Stimulated activated CD4-positive, alpha-beta T cell treated with anti-CD3 and anti-CD28 coated beads, TNF-alpha, amount 100 ng/mL, for 1 hour (primary cell): ENCODE results near the gene IRF4.

Experiments used
- DNase-seq, 3 donors: peaks; one replicate each; pipeline ENCODE4 v3.0.0-alpha.2; 2020; ENCODE audit warnings: low read depth in 3 of 3, low spot score in 1 of 3

Gene IRF4

DNA sequence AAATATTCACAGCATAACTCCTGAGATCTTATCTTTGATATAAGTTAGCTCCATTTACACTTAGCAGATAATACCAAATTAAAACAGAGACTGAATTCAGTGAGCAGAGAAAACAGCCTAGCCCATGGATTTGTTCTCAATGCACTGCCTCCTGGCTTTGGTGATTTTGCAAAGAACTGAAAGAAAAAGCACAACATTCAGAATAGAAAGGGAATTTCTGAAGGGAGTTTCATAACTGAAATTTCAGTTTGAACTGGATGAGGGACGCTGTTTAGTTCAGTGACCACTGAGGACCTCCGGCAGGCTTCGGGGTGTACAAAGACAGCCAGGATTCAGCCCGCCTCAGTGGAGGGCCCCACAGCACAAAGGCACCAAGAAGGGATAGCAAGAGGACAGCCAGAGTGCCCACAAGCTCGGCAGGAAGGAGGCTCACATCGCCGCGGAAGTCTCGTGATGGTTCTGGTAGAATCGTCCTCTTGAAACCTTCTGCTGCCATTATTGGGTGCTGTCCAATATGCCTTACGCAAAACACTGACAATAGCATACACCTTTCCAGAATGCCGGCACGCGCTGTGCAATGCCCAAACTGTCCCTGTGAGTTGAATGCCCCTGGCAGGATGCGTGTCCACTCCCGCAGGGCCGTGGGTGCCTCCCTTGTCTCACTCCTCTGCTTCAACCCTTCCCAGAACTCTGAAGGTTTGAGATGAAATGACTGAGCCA lies 9.7 kb upstream of the IRF4 start:
- no peak for DNase-seq

DNA sequence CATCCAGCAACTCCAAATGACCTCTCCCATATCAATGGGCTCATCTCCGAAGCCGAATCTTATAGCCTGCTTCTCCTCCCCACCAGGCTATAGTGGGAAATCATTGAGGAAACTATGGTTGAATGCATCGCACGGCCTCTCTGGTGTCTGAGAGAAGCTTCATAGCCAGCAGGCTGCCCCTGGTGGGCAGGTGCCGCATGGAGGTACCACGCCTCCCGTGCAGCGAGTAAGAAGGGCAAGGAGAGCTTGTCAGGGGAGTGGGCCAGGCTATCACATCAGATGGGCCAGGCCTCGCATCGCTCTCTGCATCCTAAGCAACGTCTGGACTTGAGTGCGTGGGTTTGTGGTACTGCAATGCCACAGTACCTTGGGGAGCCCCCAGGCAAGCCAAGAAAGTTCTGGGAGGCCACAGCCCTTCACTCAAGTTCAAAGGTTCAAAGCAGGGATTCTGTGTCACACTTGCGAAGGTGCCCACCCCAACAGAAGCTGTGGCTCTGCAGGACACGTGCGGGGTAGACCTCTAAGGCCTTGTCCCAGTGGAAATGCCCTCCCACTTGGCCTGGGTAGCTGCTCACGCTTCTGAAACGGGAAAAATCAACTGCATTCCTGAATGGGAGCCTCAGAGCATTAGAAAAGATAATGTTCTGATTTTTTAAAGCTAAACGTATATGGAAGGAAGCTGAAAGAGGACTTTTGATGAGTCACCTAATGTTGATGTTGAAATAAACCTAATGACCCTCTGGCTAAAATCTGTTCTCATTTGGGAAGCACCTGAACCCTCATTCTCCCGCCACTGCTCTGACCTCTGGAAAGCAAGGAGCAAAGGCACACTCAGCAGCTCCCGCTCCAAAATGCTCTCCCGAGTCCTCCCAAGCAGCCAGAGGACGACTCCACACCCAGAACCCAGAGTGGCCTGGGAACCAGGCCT lies 8.4 kb upstream of the IRF4 start:
- no peak for DNase-seq

DNA sequence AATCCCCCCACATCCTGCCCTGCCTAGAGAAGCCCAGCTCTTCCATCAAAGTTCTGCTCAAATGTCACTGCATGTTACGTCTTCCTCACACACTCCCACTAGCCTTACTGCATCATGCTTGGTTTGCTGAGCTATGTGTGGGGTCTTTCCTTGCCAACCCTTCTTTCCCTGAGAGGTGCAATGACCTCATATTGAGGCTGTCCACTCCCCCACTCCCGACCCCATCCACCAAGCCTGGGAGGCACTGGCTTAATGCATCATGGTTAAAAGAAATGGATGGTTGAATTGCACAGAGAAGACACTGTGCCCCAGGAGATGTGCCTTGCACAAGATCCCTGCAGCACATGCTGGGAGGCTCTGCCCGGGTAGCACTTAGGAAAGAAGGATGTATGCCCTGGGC lies 7.7 kb upstream of the IRF4 start:
- DNase-seq, result no peak

DNA sequence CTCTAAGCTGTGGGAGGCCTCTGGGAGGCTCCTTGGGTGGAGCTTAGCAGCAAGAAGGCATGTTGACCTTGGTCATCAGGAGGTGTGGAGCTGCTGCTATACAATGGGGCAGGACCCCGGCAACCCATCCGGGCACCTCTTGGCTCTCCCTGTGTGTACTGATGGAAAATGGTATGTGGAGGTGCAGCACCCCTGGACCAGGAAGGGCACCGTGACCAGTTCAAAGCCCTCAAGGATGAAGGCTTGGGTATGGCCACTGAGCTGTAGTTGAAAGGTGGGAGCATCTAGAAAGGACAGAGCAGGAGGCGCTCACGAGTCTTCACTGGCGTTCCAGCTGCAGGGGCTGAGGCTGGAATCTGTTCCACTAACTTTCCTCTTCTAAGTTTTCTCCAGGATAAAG lies 6.7 kb upstream of the IRF4 start:
- no peak for DNase-seq

DNA sequence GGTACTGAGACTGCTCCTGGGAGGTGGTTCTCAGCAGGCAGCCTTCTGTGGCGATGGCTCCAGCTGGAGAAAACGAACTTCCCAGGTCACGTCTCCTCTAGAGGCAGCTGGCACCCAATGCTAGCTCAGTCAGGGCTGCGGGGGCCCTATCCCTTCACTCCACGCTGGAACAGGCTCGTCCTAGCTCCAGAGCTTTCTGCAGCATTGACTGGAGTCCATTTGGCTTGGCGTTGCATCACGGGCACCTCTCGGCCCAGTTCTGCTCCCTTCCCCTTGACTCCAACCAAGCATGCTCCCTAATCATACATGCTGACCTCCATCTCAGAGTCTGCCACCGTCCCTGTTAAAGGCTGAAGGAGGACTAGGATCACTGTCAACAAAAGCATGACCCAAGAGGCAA lies 5.9 kb upstream of the IRF4 start:
- DNase-seq, result no peak

DNA sequence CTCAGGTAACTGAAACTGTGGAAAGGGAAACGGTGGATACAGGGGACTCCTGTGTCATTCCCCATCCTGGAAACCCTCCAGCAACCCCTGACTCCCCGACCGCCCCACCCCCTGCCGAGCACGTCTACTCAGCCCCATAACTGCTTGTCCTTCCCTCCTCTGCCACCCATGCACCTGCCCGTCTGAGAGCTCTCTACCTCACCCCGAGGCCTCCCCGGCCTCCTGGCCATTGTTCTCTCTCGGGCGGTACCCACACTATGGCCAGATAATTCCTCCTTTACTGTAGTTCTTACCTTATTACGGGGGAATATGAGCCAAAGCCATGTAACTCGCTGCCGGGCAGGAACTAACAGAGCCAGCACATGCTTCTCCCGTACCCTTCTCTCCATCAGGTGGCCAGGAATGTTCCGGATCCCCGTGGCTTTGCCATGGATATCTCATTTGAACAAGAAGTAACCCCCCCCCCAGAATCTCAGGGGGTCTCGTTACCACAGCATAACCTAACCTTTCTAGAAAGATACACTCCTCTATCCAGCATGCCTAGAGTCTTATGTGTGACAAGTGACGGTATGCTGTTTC lies 4.8 kb upstream of the IRF4 start:
- no peak for DNase-seq

DNA sequence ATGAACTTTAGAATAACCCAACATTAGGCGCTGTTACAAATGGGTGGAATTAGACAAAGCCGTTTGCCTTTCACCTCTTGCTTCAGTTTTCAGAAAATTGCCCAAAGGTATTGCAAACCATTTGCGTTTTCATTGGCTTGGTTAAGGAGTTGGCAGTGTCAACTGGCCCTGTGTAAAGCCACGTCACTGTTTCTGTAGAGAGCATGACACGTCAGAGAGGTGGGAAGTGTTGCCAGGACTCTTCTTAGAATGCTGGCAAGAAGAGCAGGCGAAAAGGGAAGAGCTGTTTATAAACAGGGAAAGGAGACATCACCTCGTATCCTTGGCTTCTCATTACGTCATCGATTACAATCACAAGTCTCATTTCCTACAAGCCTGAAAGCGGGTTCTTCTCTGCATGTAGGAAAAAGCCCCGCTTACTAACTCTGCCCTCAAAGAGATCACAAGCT lies 4.2 kb upstream of the IRF4 start:
- no peak for DNase-seq

DNA sequence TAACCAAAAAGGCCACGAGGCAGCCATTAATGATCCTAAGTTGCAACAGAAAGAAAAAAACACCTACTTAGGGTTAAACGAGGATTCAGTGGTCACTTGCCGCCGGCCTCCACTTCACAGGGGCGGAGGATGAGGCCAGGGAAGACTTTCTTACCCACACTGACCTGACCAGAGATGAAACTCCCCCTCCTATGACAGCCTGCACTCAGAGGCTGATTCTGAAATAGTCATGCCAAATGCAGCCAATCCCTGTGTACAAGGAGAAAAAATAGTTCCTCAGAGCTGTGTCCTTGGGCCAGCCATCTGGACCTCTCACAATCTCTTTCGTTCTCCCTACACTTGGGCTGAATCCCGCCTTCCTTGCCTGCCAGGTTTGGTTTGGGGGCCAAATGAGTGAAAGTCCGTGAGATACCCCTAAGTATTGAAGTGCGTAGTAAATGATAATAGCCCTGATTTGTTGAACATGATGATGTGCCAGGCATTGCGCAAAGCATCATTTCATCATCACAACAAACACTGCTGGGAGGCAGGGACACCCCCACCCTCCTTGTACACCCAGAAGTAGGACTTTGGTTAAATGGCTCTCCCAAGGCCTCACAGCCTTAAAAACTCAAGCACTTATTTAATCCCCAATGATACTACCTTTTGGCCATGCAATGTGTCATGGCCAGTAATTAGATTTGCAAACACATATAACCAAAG lies 3.2 kb upstream of the IRF4 start:
- DNase-seq, result no peak

DNA sequence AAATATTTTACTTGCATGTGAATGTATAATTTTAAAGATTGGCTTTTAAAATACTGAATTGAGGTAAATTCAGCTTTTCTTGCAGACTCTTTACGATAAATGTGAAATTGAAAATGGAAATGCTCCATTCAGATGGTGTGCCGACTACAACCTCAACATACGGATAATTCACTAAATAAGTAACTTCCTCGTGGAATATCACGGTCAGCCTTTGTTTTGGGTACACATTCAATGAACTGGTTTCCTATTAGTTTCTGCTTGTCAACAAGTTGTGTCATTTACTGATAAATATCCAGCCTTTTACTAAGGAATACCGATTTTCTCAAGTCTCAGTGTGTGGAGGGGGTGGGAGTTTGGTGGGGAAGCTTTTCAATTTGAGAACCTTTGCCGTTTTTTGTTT lies 2.4 kb upstream of the IRF4 start:
- DNase-seq, result no peak

DNA sequence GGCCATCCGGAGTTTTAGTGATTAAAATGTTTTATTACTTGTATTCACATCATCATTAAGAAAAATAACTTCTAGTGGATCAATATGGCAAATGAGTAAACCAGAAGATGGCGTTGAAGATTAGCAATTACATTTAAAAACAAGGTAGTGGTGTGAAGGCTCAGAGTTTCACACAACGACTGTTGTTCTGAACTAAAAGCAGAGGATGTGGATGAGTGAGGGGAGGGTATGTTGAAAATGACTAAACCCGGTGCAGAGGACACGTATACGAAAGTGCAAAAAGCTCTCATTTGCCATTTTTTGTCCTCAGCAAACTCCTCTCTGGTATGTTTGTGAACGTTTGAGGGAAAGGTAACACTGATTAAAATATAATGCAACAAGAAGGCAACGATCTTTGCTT lies 1.9 kb upstream of the IRF4 start:
- no peak for DNase-seq

DNA sequence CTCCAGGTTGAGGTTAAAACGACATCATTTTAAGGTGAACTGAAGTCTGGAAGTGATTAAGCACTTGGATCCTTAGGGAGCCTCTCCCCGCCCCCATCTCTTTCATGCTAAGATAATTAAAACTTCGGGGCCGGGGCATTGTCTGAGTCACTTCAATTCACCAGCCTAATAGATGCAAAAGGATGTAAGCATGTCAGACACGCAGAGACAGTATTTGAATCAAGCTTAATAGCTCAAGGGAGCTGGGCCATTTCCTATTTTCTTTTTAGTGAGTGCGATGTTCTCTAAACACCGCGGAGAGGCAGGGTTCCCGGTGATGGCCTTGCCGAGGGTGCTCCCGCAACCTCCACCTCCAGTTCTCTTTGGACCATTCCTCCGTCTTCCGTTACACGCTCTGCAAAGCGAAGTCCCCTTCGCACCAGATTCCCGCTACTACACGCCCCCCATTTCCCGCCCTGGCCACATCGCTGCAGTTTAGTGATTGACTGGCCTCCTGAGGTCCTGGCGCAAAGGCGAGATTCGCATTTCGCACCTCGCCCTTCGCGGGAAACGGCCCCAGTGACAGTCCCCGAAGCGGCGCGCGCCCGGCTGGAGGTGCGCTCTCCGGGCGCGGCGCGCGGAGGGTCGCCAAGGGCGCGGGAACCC lies 516 bp upstream of the IRF4 start:
- no peak for DNase-seq

DNA sequence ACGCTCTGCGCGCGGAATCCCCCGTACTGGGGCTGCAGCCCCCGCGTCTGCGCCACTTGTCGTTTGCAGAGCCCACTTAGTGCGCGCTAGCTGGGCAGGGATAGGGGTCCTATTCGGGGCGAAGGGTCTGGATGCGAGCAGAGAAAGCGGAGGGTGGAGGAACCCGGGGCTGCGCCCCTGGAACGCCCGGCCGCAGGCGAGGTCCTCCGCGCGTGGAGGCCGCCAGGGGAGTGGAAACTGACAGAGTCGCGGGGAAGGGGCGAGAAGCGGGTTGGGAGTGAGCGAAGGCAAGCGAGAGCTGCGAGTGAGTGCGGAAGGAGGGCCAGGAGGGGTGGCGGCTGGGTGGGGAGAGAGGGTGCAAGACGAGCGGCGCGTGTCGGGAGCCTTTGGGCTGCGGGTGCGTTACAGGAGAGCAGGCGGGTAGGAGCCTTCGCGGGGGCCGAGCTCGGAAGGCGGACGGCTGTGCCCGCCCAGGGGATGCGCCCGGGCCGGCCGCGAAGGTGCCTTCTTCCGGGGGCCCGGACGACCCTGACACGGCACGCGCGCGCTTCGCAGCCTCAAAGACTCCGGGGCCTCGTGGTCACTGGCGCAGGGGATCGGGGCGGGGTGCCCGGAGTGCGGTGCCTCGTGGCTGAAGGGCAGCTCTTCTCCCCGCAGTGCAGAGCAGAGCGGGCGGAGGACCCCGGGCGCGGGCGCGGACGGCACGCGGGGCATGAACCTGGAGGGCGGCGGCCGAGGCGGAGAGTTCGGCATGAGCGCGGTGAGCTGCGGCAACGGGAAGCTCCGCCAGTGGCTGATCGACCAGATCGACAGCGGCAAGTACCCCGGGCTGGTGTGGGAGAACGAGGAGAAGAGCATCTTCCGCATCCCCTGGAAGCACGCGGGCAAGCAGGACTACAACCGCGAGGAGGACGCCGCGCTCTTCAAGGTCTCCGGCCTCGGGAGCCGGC lies 1.2 kb downstream of the IRF4 start:
- no peak for DNase-seq

DNA sequence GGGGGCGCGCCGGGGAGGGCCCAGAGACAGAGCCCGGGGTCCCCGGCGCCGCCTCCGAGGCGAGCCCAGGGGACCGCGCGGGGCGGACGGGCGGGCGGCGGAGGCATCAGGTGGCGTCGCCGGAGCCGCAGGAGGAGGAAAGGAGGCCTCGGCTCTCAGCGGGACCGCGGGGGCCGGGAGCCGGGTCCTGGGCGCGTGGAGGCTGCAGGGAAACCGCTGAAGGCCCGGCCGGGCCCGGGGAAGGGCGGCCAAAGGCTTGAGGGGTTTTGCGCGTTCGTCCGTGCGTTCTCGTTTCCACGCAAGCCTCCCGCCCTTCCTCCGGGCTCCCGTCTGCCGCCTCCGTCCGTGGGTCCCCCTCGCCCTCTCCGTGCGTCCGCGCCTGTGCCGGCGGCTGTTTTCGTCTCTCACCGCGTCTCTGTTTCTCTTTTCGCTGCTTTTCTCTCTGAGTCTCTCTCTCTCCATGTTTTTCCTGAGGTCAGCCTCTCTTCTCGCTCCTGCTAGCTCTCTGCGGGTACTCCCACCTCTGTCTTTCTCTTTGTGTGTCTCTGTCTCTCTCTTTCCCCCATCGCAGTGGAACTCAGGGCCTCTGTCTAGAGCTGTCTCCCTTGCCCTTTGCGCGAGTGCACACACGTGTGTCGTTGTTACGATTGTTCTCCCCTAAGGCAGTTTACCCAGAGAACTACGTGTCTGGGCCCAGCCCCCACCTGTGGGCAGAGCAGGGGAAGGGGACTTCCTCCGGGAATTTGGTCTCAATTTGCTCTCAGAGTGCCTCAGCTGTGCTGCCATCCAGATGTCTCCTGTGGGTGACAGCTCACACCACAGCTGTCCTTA lies 2.1 kb downstream of the IRF4 start:
- no peak for DNase-seq

DNA sequence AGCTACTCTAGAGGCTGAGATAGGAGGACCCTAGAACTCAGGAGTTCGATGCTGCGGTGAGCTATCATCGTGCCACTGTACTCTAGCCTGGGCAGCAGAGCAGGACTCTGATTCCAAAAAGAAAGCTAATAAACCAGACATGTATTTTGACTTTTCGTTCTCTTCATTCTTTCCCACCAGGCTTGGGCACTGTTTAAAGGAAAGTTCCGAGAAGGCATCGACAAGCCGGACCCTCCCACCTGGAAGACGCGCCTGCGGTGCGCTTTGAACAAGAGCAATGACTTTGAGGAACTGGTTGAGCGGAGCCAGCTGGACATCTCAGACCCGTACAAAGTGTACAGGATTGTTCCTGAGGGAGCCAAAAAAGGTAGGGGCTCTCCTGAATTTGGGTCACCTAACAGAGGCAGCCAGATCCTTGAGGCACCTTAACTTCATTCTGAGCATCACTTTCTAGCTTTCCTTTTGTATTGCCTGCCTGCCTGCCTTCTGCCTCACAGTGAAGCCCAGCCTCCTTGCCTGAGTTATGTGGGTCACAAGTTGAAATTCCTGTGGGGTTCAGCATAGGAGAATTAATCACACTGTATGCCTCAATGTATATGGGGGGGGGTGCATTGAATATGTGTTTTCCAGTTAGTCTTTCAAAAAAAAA lies 3.2 kb downstream of the IRF4 start:
- no peak for DNase-seq

DNA sequence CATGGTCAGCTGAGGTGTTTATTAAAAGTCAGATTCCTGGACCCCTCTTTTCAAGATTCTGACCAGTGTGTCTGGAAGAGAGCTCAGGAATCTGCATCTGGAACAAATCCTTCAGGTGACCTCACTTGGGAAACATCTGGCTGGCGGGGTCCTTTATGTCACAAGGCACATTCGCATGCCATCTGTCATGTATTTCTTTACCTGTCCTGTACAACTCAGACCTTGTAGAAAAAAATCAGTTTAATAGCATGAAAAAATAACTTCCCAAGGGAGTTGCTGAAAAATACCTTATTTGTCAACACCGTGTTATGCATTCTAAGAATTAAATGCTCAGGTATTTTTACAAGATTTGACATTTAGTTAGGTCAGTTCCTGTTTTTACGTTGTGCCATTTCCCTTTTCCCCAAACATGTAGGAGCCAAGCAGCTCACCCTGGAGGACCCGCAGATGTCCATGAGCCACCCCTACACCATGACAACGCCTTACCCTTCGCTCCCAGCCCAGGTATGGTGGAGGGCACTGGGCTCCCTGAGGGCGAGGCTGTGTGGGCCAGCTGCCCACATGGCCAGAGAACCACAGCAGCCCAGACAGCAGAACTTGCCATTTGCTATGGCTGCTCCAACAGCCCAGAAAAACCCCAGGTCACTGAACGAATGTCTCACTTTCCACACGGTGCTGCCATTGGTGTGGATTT lies 4.0 kb downstream of the IRF4 start:
- DNase-seq, result no peak

DNA sequence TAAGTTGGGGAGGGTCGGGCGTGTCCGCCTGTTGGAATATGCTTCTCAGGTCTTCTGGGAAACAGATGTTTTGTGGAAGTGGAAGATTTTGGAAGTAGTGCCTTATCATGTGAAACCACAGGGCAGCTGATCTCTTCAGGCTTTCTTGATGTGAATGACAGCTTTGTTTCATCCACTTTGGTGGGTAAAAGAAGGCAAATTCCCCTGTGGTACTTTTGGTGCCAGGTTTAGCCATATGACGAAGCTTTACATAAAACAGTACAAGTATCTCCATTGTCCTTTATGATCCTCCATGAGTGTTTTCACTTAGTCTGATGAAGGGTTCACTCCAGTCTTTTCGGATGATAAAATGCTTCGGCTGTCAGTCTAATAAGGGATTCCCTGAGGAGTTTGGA lies 4.6 kb downstream of the IRF4 start:
- DNase-seq, result no peak

DNA sequence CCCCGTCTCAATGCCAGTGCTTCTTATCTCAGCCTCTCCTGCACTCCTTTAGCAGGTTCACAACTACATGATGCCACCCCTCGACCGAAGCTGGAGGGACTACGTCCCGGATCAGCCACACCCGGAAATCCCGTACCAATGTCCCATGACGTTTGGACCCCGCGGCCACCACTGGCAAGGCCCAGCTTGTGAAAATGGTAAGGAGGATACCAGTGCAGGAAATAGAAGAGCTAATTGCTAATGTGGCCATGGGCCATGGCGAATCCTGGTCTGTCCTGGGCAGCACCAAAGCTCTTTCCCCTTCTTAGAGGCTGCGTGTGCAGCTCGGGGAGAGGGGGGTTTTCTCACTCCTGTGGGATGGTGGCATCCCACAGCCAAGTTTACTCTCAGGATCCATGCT lies 5.5 kb downstream of the IRF4 start:
- no peak for DNase-seq

DNA sequence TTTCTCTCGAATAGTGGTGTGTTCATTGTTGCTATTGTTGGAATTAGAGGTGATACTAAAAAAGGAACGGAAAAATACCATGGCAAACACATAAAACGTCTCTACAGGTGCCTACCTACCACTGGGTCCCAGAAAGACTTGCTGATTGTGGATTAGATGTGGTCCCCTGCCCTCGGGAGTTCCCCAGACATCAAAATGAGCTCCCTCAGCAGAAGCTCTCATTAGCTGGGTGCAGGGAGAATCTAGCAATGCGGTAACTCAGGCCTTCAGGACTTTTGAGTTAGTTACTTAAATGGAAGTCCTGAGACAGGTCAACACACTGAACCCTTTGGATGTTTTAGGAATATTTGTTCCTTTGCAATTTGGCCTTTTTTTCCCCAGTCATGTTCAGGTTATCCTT lies 6.1 kb downstream of the IRF4 start:
- no peak for DNase-seq
